ENCODE data around the gene GOLGA8B.
A peak's percentile ranks its signal among the peaks of the same experiment; 100 is the strongest.
"Not testable (repeated sequence)": the region's sequence is repeated elsewhere in the genome, so short reads cannot be mapped to it uniquely, and the experiment has no call there.

The GOLGA8B gene
- 67.3 to 227 (median 100) reads per million in 9 experiments for total RNA-seq

GRCh38 chr15:34583399-34584329 is at the start of gene GOLGA8B:
Gene GOLGA8B (minus strand): TSS chr15:34583651. CDS start chr15:34535912, 47,739 bp downstream.
- peak; percentile 80 for ATAC-seq (replicated peaks)

GRCh38 chr15:34633165-34633564 is 49.7 kb upstream of the GOLGA8B start:
- not testable (repeated sequence) for H3K27ac Mint-ChIP-seq; H3K9me3 Mint-ChIP-seq; H3K36me3 Mint-ChIP-seq (ENCODE audit: insufficient read depth); H3K4me3 Mint-ChIP-seq; ATAC-seq (replicated peaks); DNase-seq; H3K4me1 Mint-ChIP-seq (ENCODE audit: low read depth in 2 of 2)
- peaks cover 19 to 25% of the 10 kb centered on the region in 2 donors for H3K27me3 Mint-ChIP-seq

More at GRCh38 chr15:34583399-34584329, at the start of gene GOLGA8B:
- peak; percentile 67 to 72 (median 71) for DNase-seq
- Mint-ChIP-seq H3K4me1 (ENCODE audit: low read depth in 2 of 2) (peaks cover 14 to 35% of the 10 kb centered on the region in 2 donors), H3K27ac (peak within 1 kb of the TSS; percentile 80 to 83), H3K4me3 (peak within 1 kb of the TSS; percentile 85 to 89), H3K27me3 (peaks cover 0 to 10% of the 10 kb centered on the region in 2 donors), H3K9me3 (no peaks in the 10 kb centered on the region), H3K36me3 (ENCODE audit: insufficient read depth) (peaks cover 17% of the 10 kb centered on the region)

- DNase-seq (no peak), ATAC-seq (replicated peaks) (no peak)
- Mint-ChIP-seq H3K27ac (no peak overlapping the region), H3K4me3 (no peak overlapping the region), H3K36me3 (ENCODE audit: insufficient read depth) (no peaks in the 10 kb centered on the region), H3K27me3 (peaks cover 46 to 47% of the 10 kb centered on the region in 2 donors), H3K9me3 (no peaks in the 10 kb centered on the region), H3K4me1 (ENCODE audit: low read depth in 2 of 2) (no peaks in the 10 kb centered on the region)
Observed at GRCh38 chr15:34628577-34629152, 45.2 kb upstream of the GOLGA8B start.

- Mint-ChIP-seq H3K27me3 (peaks cover 40 to 53% of the 10 kb centered on the region in 2 donors), H3K36me3 (ENCODE audit: insufficient read depth) (no peaks in the 10 kb centered on the region), H3K27ac (no peak overlapping the region), H3K4me3 (no peak overlapping the region), H3K9me3 (no peaks in the 10 kb centered on the region), H3K4me1 (ENCODE audit: low read depth in 2 of 2) (no peaks in the 10 kb centered on the region)
- ATAC-seq (replicated peaks), result no peak
- DNase-seq, result no peak
Observed at GRCh38 chr15:34625007-34625406, 41.6 kb upstream of the GOLGA8B start.

GRCh38 chr15:34621675-34622074 is 38.2 kb upstream of the GOLGA8B start:
- peaks cover 36 to 53% of the 10 kb centered on the region in 2 donors for H3K27me3 Mint-ChIP-seq
- no peaks in the 10 kb centered on the region for H3K4me1 Mint-ChIP-seq (ENCODE audit: low read depth in 2 of 2)
- DNase-seq (no peak), ATAC-seq (replicated peaks) (no peak)
- H3K27ac Mint-ChIP-seq, result no peak overlapping the region
- H3K4me3 Mint-ChIP-seq, result no peak overlapping the region
- no peaks in the 10 kb centered on the region for H3K9me3 Mint-ChIP-seq
- H3K36me3 Mint-ChIP-seq (ENCODE audit: insufficient read depth), result no peaks in the 10 kb centered on the region

GRCh38 chr15:34620814-34621213 is 37.4 kb upstream of the GOLGA8B start:
- no peaks in the 10 kb centered on the region for H3K36me3 Mint-ChIP-seq (ENCODE audit: insufficient read depth)
- DNase-seq (no peak), ATAC-seq (replicated peaks) (no peak)
- peaks cover 38 to 50% of the 10 kb centered on the region in 2 donors for H3K27me3 Mint-ChIP-seq
- H3K27ac Mint-ChIP-seq, result no peak overlapping the region
- H3K4me3 Mint-ChIP-seq, result no peak overlapping the region
- no peaks in the 10 kb centered on the region for H3K4me1 Mint-ChIP-seq (ENCODE audit: low read depth in 2 of 2)
- no peaks in the 10 kb centered on the region for H3K9me3 Mint-ChIP-seq

- no peak overlapping the region for H3K27ac Mint-ChIP-seq
- no peak for ATAC-seq (replicated peaks)
- no peaks in the 10 kb centered on the region for H3K9me3 Mint-ChIP-seq
Observed at GRCh38 chr15:34620142-34620541, 36.7 kb upstream of the GOLGA8B start.

GRCh38 chr15:34619151-34619550 is 35.7 kb upstream of the GOLGA8B start:
- Mint-ChIP-seq H3K27me3 (peaks cover 36 to 40% of the 10 kb centered on the region in 2 donors), H3K9me3 (no peaks in the 10 kb centered on the region), H3K27ac (no peak overlapping the region), H3K4me1 (ENCODE audit: low read depth in 2 of 2) (no peaks in the 10 kb centered on the region), H3K4me3 (no peak overlapping the region), H3K36me3 (ENCODE audit: insufficient read depth) (no peaks in the 10 kb centered on the region)
- no peak for DNase-seq
- ATAC-seq (replicated peaks), result no peak

More at GRCh38 chr15:34620142-34620541, 36.7 kb upstream of the GOLGA8B start:
- H3K4me1 Mint-ChIP-seq (ENCODE audit: low read depth in 2 of 2), result no peaks in the 10 kb centered on the region
- DNase-seq, result no peak
- H3K36me3 Mint-ChIP-seq (ENCODE audit: insufficient read depth), result no peaks in the 10 kb centered on the region
- H3K4me3 Mint-ChIP-seq, result no peak overlapping the region
- H3K27me3 Mint-ChIP-seq, result peaks cover 38 to 49% of the 10 kb centered on the region in 2 donors

- no peak overlapping the region for H3K4me3 Mint-ChIP-seq
- DNase-seq (no peak), ATAC-seq (replicated peaks) (no peak)
- H3K9me3 Mint-ChIP-seq, result no peaks in the 10 kb centered on the region
- H3K27ac Mint-ChIP-seq, result no peak overlapping the region
- H3K36me3 Mint-ChIP-seq (ENCODE audit: insufficient read depth), result no peaks in the 10 kb centered on the region
- peaks cover 38 to 46% of the 10 kb centered on the region in 2 donors for H3K27me3 Mint-ChIP-seq
- H3K4me1 Mint-ChIP-seq (ENCODE audit: low read depth in 2 of 2), result no peaks in the 10 kb centered on the region
Observed at GRCh38 chr15:34618073-34618472, 34.6 kb upstream of the GOLGA8B start.

GRCh38 chr15:34616613-34617012 is 33.2 kb upstream of the GOLGA8B start:
- Mint-ChIP-seq H3K27me3 (peaks cover 43 to 56% of the 10 kb centered on the region in 2 donors), H3K4me3 (no peak overlapping the region), H3K4me1 (ENCODE audit: low read depth in 2 of 2) (no peaks in the 10 kb centered on the region), H3K36me3 (ENCODE audit: insufficient read depth) (no peaks in the 10 kb centered on the region), H3K9me3 (no peaks in the 10 kb centered on the region), H3K27ac (no peak overlapping the region)
- DNase-seq, result no peak
- no peak for ATAC-seq (replicated peaks)

GRCh38 chr15:34613997-34614396 is 30.5 kb upstream of the GOLGA8B start:
- H3K36me3 Mint-ChIP-seq (ENCODE audit: insufficient read depth), result no peaks in the 10 kb centered on the region
- H3K27ac Mint-ChIP-seq, result no peak overlapping the region
- H3K4me1 Mint-ChIP-seq (ENCODE audit: low read depth in 2 of 2), result no peaks in the 10 kb centered on the region
- DNase-seq, result no peak
- H3K27me3 Mint-ChIP-seq, result peaks cover 40 to 43% of the 10 kb centered on the region in 2 donors
- no peak for ATAC-seq (replicated peaks)
- H3K9me3 Mint-ChIP-seq, result no peaks in the 10 kb centered on the region
- H3K4me3 Mint-ChIP-seq, result no peak overlapping the region

GRCh38 chr15:34613301-34613700 is 29.9 kb upstream of the GOLGA8B start:
- H3K4me3 Mint-ChIP-seq, result no peak overlapping the region
- H3K4me1 Mint-ChIP-seq (ENCODE audit: low read depth in 2 of 2), result no peaks in the 10 kb centered on the region
- no peak for ATAC-seq (replicated peaks)
- DNase-seq, result no peak
- H3K36me3 Mint-ChIP-seq (ENCODE audit: insufficient read depth), result no peaks in the 10 kb centered on the region
- H3K27me3 Mint-ChIP-seq, result peaks cover 46 to 50% of the 10 kb centered on the region in 2 donors
- H3K9me3 Mint-ChIP-seq, result no peaks in the 10 kb centered on the region
- H3K27ac Mint-ChIP-seq, result no peak overlapping the region

- Mint-ChIP-seq H3K9me3 (no peaks in the 10 kb centered on the region), H3K4me3 (no peak overlapping the region), H3K27ac (no peak overlapping the region), H3K27me3 (peaks cover 51 to 56% of the 10 kb centered on the region in 2 donors), H3K4me1 (ENCODE audit: low read depth in 2 of 2) (no peaks in the 10 kb centered on the region), H3K36me3 (ENCODE audit: insufficient read depth) (no peaks in the 10 kb centered on the region)
- DNase-seq, result no peak
- ATAC-seq (replicated peaks), result peak; percentile 32
Observed at GRCh38 chr15:34610354-34610753, 26.9 kb upstream of the GOLGA8B start.

All from effector memory CD8-positive, alpha-beta T cell (primary cell).